GM12865 (cell line): ENCODE data around the gene SLC7A8.
A peak's percentile ranks its signal among the peaks of the same experiment; 100 is the strongest.

Experiments used
- DNase-seq: peaks from one replicate; pipeline ENCODE4 v3.0.0; 2010; ENCODE audit warnings: low read depth
- H3K4me3 ChIP-seq: 2 replicates; pipeline ENCODE4 v1.5.1; 2011; ENCODE audit warnings: mild to moderate bottlenecking, low read depth, low read length, control low read depth
- TF ChIP-seq, protein P1 (sequence below): IDR thresholded peaks from 2 replicates; pipeline ENCODE4 v1.5.1; 2011; ENCODE audit warnings: low read length, control low read depth, low read depth, inconsistent platforms; ENCODE audit not compliant: insufficient read depth; ENCODE audit errors: missing control alignments

The SLC7A8 gene

DNA sequence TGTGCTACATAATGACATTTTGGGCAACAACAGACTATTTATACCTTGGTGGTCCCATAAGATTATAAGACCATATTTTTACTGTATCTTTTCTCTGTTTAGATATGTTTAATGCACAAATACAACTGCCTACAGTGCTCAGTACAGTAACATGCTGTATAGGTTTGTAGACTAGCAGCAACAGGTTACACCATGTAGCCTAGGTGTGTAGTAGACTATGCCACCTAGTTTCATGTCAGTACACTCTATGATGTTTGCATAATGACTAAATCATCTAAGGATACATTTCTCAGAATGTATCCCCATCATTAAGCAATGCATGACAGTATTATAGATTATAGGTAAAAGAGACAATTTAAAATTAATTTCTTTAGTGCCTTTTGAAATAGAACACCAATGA, 33.7 kb downstream of the SLC7A8 start:
- no peak for DNase-seq
- TF ChIP-seq, protein P1, sequence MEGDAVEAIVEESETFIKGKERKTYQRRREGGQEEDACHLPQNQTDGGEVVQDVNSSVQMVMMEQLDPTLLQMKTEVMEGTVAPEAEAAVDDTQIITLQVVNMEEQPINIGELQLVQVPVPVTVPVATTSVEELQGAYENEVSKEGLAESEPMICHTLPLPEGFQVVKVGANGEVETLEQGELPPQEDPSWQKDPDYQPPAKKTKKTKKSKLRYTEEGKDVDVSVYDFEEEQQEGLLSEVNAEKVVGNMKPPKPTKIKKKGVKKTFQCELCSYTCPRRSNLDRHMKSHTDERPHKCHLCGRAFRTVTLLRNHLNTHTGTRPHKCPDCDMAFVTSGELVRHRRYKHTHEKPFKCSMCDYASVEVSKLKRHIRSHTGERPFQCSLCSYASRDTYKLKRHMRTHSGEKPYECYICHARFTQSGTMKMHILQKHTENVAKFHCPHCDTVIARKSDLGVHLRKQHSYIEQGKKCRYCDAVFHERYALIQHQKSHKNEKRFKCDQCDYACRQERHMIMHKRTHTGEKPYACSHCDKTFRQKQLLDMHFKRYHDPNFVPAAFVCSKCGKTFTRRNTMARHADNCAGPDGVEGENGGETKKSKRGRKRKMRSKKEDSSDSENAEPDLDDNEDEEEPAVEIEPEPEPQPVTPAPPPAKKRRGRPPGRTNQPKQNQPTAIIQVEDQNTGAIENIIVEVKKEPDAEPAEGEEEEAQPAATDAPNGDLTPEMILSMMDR = no peak
- H3K4me3 ChIP-seq = no peak overlapping the region

DNA sequence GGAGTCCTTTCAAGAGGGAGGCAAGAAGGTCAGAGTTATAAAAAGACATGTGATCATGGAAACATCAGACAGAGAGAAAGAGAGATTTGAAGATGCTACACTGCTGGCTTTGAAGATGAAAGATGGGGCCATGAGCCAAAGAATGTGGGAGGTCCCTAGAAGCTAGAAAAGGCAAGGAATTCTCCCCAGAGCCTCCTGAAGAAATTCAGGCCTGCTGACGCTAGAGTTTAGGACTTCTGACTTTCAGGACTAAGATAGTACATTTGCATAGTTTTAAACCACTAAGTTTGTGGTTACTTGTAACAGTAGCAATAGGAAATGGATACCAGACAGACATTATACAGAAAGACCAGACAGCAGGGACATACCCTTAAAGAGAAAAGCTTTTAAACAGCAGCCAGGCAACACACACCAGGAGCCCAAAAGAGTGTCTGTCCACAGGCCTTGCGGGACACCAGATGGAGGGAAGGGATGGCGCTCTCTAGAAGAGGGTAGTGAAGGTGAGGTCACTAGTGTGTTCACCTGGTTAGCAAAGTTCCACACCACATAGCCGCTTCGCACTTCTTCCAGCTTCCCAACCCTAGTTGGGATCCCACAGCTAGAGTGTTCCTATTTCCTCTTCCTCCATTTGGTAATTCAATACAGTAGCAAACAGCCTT, 34.7 kb downstream of the SLC7A8 start:
- peak; percentile 4 for DNase-seq
- H3K4me3 ChIP-seq = no peak overlapping the region
- TF ChIP-seq, protein P1 = no peak

DNA sequence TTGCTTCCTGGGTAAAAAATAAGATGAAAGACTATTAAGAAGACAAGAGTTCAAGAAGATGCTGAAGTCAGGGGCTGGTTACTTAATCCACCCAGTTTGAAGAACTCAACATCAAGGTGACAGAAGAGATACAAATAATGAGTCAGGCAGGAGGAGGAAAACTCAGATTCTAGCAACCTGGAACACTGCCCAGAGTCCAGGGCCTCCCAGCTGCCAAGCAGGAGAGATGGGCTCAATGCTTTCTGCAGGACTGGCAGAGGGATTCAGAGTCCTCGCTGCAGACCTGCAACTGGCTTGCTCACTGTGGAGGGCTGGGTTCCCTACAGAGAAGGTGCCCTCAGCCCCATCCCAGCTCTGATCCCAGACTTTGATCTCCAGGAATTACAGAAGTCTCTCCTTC, 35.8 kb downstream of the SLC7A8 start:
- TF ChIP-seq, protein P1 = no peak
- DNase-seq = no peak

DNA sequence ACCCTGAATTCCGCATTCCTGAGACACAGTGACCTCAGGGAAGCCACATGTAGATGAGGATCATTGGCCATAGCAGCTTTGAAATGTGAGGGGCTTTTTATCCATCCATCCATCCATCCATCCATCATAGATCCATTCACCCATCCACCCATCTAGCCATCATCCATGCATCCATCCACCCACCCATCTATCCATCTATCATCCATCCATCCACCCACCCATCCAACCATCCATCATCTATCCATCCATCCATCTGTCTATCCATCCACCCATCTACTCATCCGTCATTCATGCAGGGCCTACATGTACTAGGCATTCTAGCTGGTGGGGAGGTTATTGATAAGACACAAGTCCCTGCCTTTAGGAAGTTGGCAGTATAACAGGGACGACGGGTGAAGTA, 36.5 kb downstream of the SLC7A8 start:
- TF ChIP-seq, protein P1 = no peak
- no peak overlapping the region for H3K4me3 ChIP-seq
- no peak for DNase-seq

More for the DNA sequence above, 35.8 kb downstream of the SLC7A8 start:
- H3K4me3 ChIP-seq = no peak overlapping the region

DNA sequence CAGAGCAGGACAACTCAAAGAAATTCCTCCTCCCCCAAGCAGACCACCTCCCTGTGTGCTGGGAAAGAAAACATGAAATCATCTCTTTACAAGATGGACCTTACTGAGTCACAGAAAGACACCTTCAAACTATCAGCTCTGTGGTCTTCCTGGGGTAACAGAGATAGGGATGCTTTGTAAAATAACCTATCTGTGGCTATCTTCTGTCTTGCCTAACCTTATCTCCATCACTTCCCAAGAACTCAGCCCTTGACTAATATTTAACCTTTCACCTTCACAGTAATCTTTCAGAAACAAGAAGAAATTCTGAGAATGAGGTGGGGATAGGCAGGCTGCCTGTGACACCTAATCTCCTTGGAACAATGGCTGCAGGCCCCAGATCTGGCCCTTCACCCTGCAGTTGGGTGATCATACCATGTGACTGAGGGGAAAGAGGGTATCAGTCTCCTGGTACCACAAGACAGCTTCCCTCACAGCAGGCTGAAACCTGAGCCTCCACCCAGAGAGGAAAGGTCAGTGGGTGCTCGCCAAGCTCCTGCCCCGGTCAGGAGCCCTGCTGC, 37.0 kb downstream of the SLC7A8 start:
- TF ChIP-seq, protein P1 = no peak
- no peak overlapping the region for H3K4me3 ChIP-seq
- DNase-seq = no peak

DNA sequence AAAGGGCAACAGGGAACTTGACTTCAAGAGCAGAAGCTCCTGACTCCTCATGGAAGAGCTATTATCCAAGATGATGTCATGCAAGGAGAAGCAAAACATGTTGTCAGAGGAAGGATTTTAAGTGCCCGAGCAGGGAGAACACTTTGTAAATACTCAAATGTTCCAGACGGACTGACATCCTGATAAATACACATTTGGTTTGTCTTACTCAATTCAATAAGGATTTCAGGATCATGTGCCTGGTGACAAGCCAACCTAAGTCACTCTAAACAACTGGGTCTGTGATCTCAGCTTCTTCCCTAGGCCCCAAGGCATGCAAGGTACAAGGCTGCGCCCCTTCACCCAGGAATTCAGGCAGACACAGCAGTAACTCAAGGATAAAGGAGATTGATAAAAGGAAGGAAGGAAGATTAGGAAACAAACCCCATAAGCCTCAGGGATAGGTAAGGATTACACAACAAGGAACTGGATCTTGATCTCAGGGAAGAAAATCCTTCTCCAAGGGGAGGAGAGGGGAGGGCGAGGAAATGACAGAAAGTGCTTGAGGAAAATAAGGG, 37.6 kb downstream of the SLC7A8 start:
- DNase-seq = no peak
- no peak overlapping the region for H3K4me3 ChIP-seq
- TF ChIP-seq, protein P1 = no peak
